Caco-2 (cell line): ENCODE data around the gene HK3. TPM values are rescaled to one million over a fixed set of nuclear protein-coding genes. Genes with fewer than 3 reads are reported as not detected.
"Not testable (repeated sequence)": the region's sequence is repeated elsewhere in the genome, so short reads cannot be mapped to it uniquely, and the experiment has no call there.

Experiments
- BruUV-seq: library from RNA; stranded (reverse); fragments of 400-500 nt; replicated peaks from 2 replicates; lab custom pipeline; 2021; lab: Mats Ljungman, UMichigan
- CTCF ChIA-PET: fragments of 300-600 bp; sonication (Branson Sonifier 250); formaldehyde crosslinking; loops from one replicate; lab custom pipeline; 2022; ENCODE audit warnings: antibody characterized with exemption; lab: Charles Lee
- POLR2A ChIA-PET: fragments of 300-600 bp; sonication (Branson Sonifier 250); formaldehyde crosslinking; loops from one replicate; lab custom pipeline; 2022; ENCODE audit warnings: antibody characterized with exemption; lab: Charles Lee
- DNase-seq, 2 experiments: peaks; one replicate each; pipeline versions ENCODE4 v3.0.0 to v3.0.0-alpha.2; 2020 to 2022
- H3K27me3 ChIP-seq: replicated peaks from 2 replicates; pipeline ENCODE4 v1.6.0; 2011; ENCODE audit warnings: low read length; ENCODE audit not compliant: control insufficient read depth, insufficient read depth
- H3K36me3 ChIP-seq: 2 replicates; pipeline ENCODE4 v1.5.1; 2011; ENCODE audit warnings: low read length; ENCODE audit not compliant: control insufficient read depth, insufficient read depth
- H3K4me1 ChIP-seq: fragments of 250-450 bp; sonication (Bioruptor Pico); 2 replicates; pipeline ENCODE4 v1.5.1; 2020; ENCODE audit warnings: mild to moderate bottlenecking
- H3K4me3 ChIP-seq: 2 replicates; pipeline ENCODE4 v1.5.1; 2011; ENCODE audit warnings: low read depth, mild to moderate bottlenecking, control low read depth, low read length
- H3K9me3 ChIP-seq: fragments of 250-450 bp; sonication (Bioruptor Pico); 2 replicates; pipeline ENCODE4 v1.5.1; 2020; ENCODE audit warnings: mild to moderate bottlenecking, moderate library complexity
- H3K27ac Mint-ChIP-seq: one replicate; pipeline ENCODE4 v1.8.0; 2022; ENCODE audit warnings: mixed read lengths; ENCODE audit not compliant: unreplicated experiment
- H3K27me3 Mint-ChIP-seq: one replicate; pipeline ENCODE4 v1.8.0; 2022; ENCODE audit warnings: mixed read lengths; ENCODE audit not compliant: insufficient read depth, unreplicated experiment
- H3K36me3 Mint-ChIP-seq: one replicate; pipeline ENCODE4 v1.8.0; 2022; ENCODE audit warnings: mild to moderate bottlenecking, mixed read lengths; ENCODE audit not compliant: insufficient read depth, unreplicated experiment
- H3K4me1 Mint-ChIP-seq: one replicate; pipeline ENCODE4 v1.8.0; 2022; ENCODE audit warnings: low read depth, mixed read lengths; ENCODE audit not compliant: unreplicated experiment
- H3K4me3 Mint-ChIP-seq: one replicate; pipeline ENCODE4 v1.8.0; 2022; ENCODE audit warnings: mild to moderate bottlenecking, moderate library complexity, mixed read lengths; ENCODE audit not compliant: unreplicated experiment
- H3K9me3 Mint-ChIP-seq: one replicate; pipeline ENCODE4 v1.8.0; 2022; ENCODE audit warnings: mixed read lengths; ENCODE audit not compliant: unreplicated experiment
- intact Hi-C: fragments of 100-400 bp; cut with micrococcal nuclease; formaldehyde crosslinking; loops from one replicate; pipeline ENCODE4 v1.10.0; 2022; ENCODE audit not compliant: unreplicated experiment
- total RNA-seq: library from RNA; stranded (reverse); gene quantifications from 2 replicates; pipeline ENCODE4 v1.2.3, GENCODE V29; 2022
- TF ChIP-seq, protein P1 (sequence below), 2 experiments: fragments of 200-600 bp in 1 of 2; IDR thresholded peaks; 1 replicate in 1 of 2; 2 replicates in 1 of 2; pipeline versions ENCODE4 v1.5.1 to v1.8.0; 2011 to 2022; ENCODE audit warnings: antibody characterized with exemption in 1 of 2, control low read depth in 1 of 2, inconsistent platforms in 1 of 2, low read depth in 1 of 2, low read length in 1 of 2, mild to moderate bottlenecking in 1 of 2, moderate library complexity in 1 of 2; ENCODE audit not compliant: insufficient read depth in 1 of 2, severe bottlenecking in 1 of 2, unreplicated experiment in 1 of 2

The HK3 gene
- total RNA-seq, 1 experiment from 2014 or later = 0.29 TPM

DNA sequence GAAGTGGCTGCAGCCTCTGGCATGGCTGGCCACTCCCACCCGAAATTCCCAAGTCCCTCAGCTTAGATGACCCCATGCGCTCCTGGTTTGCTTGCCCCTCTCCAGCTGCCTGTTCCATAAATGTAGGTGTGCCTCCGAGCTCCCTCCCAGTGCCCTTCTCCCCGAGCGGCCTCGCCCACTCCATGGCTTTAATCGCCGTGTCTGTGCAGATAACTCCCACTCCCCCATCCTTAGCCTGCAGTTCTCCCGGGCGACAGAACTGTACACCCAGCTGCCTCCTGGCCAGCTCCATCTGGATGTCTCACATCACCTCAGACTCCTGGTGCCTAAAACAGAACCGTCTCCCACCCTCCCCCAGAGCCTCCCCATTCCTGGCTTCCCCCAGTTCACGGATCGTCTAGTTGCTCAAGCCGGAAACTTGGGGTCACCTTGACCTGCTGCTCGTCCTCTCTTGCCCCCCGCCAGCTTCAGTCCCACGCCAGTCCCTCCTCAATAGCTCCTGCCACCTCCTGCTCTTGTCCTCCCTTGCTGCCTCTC lies 24.1 kb downstream of the HK3 start:
- Mint-ChIP-seq H3K9me3 (no peaks in the 10 kb centered on the region), H3K4me3 (no peak overlapping the region), H3K27ac (no peak overlapping the region), H3K27me3 (peaks cover 22% of the 10 kb centered on the region), H3K4me1 (peaks cover 4% of the 10 kb centered on the region), H3K36me3 (no peaks in the 10 kb centered on the region)
- Histone ChIP-seq H3K4me3 (no peak overlapping the region), H3K36me3 (no peaks in the 10 kb centered on the region), H3K4me1 (no peaks in the 10 kb centered on the region), H3K27me3 (no peaks in the 10 kb centered on the region), H3K9me3 (no peaks in the 10 kb centered on the region)
- POLR2A ChIA-PET = no interaction called here
- TF ChIP-seq, protein P1, sequence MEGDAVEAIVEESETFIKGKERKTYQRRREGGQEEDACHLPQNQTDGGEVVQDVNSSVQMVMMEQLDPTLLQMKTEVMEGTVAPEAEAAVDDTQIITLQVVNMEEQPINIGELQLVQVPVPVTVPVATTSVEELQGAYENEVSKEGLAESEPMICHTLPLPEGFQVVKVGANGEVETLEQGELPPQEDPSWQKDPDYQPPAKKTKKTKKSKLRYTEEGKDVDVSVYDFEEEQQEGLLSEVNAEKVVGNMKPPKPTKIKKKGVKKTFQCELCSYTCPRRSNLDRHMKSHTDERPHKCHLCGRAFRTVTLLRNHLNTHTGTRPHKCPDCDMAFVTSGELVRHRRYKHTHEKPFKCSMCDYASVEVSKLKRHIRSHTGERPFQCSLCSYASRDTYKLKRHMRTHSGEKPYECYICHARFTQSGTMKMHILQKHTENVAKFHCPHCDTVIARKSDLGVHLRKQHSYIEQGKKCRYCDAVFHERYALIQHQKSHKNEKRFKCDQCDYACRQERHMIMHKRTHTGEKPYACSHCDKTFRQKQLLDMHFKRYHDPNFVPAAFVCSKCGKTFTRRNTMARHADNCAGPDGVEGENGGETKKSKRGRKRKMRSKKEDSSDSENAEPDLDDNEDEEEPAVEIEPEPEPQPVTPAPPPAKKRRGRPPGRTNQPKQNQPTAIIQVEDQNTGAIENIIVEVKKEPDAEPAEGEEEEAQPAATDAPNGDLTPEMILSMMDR (IDR thresholded peaks at IDR 0.05; ENCODE audit: insufficient read depth in 1 of 2, low read depth in 1 of 2, low read length in 1 of 2, severe bottlenecking in 1 of 2, unreplicated experiment in 1 of 2) = no peak
- BruUV-seq = no TSS peak
- intact Hi-C loops = no loop called here
- CTCF ChIA-PET = interaction anchor here (0.8 to 2.2 kb wide), 2 partner anchors 211 to 214 kb away, joined by 3 to 8 read pairs; partner anchors contain the start of gene FGFR4
- no peak for DNase-seq

DNA sequence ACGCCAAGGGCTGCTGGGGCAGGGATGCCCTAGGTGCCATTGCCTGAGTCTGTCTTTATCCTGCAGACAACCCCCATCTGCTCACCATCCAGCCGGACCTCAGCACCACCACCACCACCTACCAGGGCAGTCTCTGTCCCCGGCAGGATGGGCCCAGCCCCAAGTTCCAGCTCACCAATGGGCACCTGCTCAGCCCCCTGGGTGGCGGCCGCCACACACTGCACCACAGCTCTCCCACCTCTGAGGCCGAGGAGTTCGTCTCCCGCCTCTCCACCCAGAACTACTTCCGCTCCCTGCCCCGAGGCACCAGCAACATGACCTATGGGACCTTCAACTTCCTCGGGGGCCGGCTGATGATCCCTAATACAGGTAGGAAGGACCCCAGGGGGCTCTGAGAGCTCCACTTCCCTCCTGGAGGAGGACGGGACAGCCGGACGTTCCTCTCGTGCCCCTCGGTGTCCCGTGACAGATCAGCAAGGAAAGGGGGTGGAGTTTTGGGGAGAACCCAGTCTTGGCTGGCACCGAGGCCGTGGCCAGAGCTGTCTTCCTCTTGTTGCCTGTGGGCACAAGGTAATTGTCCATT lies 24.9 kb downstream of the HK3 start:
- H3K9me3 ChIP-seq = no peaks in the 10 kb centered on the region
- intact Hi-C loops = no loop called here
- Mint-ChIP-seq H3K27me3 (peaks cover 22% of the 10 kb centered on the region), H3K4me3 (no peak overlapping the region), H3K36me3 (no peaks in the 10 kb centered on the region), H3K9me3 (no peaks in the 10 kb centered on the region), H3K27ac (no peak overlapping the region), H3K4me1 (peaks cover 6% of the 10 kb centered on the region)
- no TSS peak for BruUV-seq
- DNase-seq = no peak
- H3K36me3 ChIP-seq = no peaks in the 10 kb centered on the region
- TF ChIP-seq, protein P1 (IDR thresholded peaks at IDR 0.05; ENCODE audit: insufficient read depth in 1 of 2, low read depth in 1 of 2, low read length in 1 of 2, severe bottlenecking in 1 of 2, unreplicated experiment in 1 of 2) = no peak
- H3K4me3 ChIP-seq = no peak overlapping the region
- H3K4me1 ChIP-seq = no peaks in the 10 kb centered on the region
- ChIA-PET CTCF (interaction anchor here (0.8 to 2.2 kb wide), 2 partner anchors 212 to 214 kb away, joined by 3 to 8 read pairs; partner anchors contain the start of gene FGFR4), POLR2A (no interaction called here)
- H3K27me3 ChIP-seq = no peaks in the 10 kb centered on the region

DNA sequence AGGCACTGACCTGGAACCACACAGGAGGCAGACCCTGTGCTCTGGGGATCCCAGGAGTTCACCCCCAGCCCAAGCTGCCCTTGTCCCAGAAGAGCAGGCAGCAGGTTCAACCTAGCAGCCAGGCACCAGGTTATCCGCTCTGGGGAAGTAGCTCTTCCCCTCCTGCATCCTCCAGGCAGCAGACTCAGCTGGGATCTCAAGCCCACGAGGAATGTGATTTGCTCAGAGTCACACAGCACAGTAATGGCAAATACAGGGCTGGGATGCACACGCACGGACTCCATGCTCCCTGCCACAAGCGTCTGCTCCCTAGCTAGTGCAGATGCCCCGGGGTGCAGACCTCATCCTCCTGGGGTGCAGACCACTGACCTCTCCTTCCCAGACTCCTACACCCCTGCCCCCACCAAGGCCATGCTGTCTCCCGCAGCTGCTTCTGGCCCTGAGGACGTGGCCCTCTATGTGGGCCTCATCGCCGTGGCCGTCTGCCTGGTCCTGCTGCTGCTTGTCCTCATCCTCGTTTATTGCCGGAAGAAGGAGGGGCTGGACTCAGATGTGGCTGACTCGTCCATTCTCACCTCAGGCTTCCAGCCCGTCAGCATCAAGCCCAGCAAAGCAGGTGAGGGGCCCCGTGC lies 25.5 kb downstream of the HK3 start:
- intact Hi-C loops = no loop called here
- Mint-ChIP-seq H3K4me1 (peaks cover 6% of the 10 kb centered on the region), H3K4me3 (no peak overlapping the region), H3K9me3 (no peaks in the 10 kb centered on the region), H3K27me3 (peaks cover 22% of the 10 kb centered on the region), H3K36me3 (no peaks in the 10 kb centered on the region), H3K27ac (no peak overlapping the region)
- DNase-seq = no peak
- ChIA-PET CTCF (interaction anchor here (2.2 kb wide), 1 partner anchor 213 kb away, joined by 8 read pairs; no protein-coding TSS in a partner anchor), POLR2A (no interaction called here)
- TF ChIP-seq, protein P1 (IDR thresholded peaks at IDR 0.05; ENCODE audit: insufficient read depth in 1 of 2, low read depth in 1 of 2, low read length in 1 of 2, severe bottlenecking in 1 of 2, unreplicated experiment in 1 of 2) = no peak
- no peaks in the 10 kb centered on the region for H3K9me3 ChIP-seq
- H3K27me3 ChIP-seq = no peaks in the 10 kb centered on the region
- no peaks in the 10 kb centered on the region for H3K36me3 ChIP-seq
- H3K4me1 ChIP-seq = no peaks in the 10 kb centered on the region
- H3K4me3 ChIP-seq = no peak overlapping the region
- no TSS peak for BruUV-seq

DNA sequence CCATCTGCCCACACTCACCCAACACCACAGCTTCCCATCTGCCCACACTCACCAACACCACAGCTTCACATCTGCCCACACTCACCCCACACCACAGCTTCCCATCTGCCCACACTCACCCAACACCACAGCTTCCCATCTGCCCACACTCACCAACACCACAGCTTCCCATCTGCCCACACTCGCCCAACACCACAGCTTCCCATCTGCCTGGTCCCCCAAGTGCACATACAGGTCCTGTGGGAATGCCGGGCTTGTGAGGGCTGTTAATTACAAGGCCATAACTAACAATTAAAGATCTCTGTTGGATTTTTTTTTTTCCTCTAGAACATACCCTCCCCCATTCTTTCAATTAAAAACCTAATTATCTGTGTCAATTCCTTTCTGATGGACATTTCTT lies 26.1 kb downstream of the HK3 start:
- POLR2A ChIA-PET, H3K4me1 ChIP-seq, DNase-seq, H3K4me3 Mint-ChIP-seq, H3K27ac Mint-ChIP-seq, H3K9me3 ChIP-seq, H3K4me3 ChIP-seq, H3K9me3 Mint-ChIP-seq, H3K4me1 Mint-ChIP-seq, BruUV-seq, H3K36me3 ChIP-seq, intact Hi-C loops, H3K36me3 Mint-ChIP-seq, H3K27me3 ChIP-seq: not testable (repeated sequence)
- CTCF ChIA-PET = interaction anchor here (1.2 kb wide), 1 partner anchor 212 kb away, joined by 3 read pairs; no protein-coding TSS in a partner anchor
- peaks cover 22% of the 10 kb centered on the region for H3K27me3 Mint-ChIP-seq
